ENCODE results near the gene IRX4.

DNA sequence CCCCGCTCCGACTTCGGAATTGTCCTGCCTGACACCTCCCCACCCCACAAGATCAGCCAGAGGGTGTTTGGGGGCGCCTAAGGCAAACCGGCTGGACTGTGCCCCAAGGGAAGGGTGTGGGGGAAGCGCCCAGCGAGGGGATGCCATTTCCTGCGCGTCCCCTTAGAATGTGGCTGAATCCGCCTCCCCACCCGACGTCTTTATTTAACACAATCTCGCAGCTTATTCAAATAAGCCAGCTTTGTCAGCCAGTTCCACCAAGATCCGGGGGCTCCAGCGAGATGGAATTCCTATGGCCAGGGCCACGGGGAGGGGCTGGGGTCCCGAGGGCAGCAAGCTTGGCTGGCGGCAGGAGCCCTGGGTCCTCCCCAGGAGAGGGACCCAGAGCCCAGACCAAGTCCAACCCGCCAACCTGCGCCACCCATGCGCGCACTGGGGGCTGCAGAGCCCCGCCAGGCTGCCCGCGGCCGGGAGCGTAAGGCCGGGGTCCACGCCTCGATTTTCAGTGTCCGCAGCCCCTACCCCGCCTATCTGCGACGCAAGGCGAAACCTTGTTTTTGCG, 7.4 kb downstream of the IRX4 start:
- TF ChIP-seq CTCF (IDR thresholded peaks at IDR 0.05) (no peak), POLR2A (IDR thresholded peaks at IDR 0.05) (no peak)

All from adrenal gland (tissue), 5 donors.